ENCODE results near the gene TSGA10IP.

TSGA10IP gene

DNA sequence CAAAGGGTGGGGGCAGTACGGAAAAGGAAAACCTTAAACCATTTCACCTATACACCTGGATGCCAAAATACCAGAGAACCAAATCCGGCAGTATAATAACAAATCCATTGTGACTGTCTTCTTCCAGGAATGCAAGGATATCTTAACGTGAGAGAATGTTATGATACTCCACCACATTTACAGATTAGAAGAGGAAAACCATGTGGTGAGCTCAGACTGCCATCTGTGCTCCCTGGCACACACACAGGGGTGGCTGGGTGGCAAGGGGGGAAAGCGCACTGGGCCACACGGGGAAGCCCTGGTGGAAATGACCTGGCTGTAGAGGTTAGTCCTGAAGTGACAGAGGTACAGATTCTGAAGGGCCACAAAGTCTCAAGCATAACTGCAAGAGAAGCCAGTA lies 46.8 kb downstream of the TSGA10IP start:
- no peak overlapping the region for H3K27ac Mint-ChIP-seq (ENCODE audit: low read depth)
- H3K4me1 Mint-ChIP-seq: peaks cover 7% of the 10 kb centered on the region
- H3K27me3 Mint-ChIP-seq: no peaks in the 10 kb centered on the region
- ATAC-seq (replicated peaks; ENCODE audit: extremely low read depth, poor library complexity, severe bottlenecking) (no peak), DNase-seq (ENCODE audit: low spot score in 2 of 2) (no peak)
- no peak overlapping the region for H3K4me3 Mint-ChIP-seq
- H3K36me3 Mint-ChIP-seq (ENCODE audit: insufficient read depth): peaks cover 18% of the 10 kb centered on the region
- H3K9me3 Mint-ChIP-seq: no peaks in the 10 kb centered on the region

DNA sequence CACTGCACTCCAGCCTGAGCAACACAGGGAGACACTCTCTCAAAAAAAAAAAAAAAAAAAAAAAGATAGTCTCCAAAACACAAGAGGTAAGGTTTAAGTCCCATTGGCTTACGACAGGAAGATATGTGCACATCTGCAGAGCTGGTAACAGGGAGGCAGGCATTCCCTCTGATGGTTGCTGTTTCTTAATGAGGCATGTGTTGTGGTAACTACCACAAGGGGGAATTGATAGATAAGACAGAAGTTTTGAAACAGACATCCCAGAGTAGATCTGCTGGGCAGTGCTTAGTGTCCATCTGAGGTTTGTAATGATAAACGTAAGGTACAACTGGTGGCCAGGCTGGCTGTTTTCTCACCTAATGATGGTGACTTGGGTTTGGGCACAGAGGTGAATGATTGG lies 52.0 kb downstream of the TSGA10IP start:
- H3K4me3 Mint-ChIP-seq: no peak overlapping the region
- peaks cover 51% of the 10 kb centered on the region for H3K36me3 Mint-ChIP-seq (ENCODE audit: insufficient read depth)
- H3K27me3 Mint-ChIP-seq: no peaks in the 10 kb centered on the region
- no peak overlapping the region for H3K27ac Mint-ChIP-seq (ENCODE audit: low read depth)
- peaks cover 21% of the 10 kb centered on the region for H3K4me1 Mint-ChIP-seq
- DNase-seq (ENCODE audit: low spot score in 2 of 2) (no peak), ATAC-seq (replicated peaks; ENCODE audit: extremely low read depth, poor library complexity, severe bottlenecking) (no peak)
- no peaks in the 10 kb centered on the region for H3K9me3 Mint-ChIP-seq

DNA sequence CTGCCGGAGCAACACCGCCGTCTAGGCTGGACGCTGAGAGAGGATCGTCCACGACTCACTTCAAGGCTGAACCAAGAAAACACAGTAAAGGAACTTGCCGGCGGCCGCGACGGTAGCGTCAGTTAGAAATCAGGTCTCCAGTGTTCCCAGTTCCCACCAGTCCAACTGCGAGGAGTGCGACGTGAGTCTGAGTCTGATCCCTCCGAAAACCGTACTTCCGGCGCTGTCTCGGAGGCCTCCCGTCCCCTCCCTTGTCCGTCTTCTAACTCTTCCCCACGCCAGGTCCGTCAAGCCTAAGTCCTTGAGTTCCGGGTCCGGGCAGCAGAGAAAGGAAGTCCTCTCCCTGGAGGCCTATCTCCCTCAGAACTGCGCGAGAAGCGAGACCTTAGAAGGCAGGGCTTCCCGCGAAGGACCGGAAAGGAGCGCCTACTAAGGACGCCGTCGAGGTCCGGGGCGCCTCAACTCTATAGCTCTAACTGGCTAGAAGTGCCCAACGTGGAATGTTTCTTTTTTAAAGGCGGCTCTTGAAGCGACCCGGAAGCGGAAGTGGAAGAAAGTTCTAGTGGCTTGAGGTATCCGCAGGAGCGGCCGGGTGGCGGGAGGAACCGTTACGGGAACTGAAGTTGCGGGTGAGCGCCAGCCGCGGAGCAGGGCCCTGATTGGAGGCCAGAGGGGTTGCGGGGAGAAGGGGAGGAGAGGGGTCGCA lies 56.8 kb downstream of the TSGA10IP start, which contains the start of the genes BANF1 and EIF1AD:
Gene BANF1 (plus strand): TSS at position 562 of the 706 bp plus-strand sequence. CDS start 748 bp downstream, outside the sequence.
Gene EIF1AD (minus strand): TSS at position 216 of the 706 bp plus-strand sequence. CDS start 1,768 bp downstream, outside the sequence.
- peak; percentile 86 to 95 for DNase-seq (ENCODE audit: low spot score in 2 of 2)
- Mint-ChIP-seq H3K4me3 (peak within 1 kb of the TSS; percentile 98), H3K27ac (ENCODE audit: low read depth) (peak within 1 kb of the TSS; percentile 98), H3K4me1 (peaks cover 32% of the 10 kb centered on the region), H3K27me3 (no peaks in the 10 kb centered on the region), H3K9me3 (no peaks in the 10 kb centered on the region), H3K36me3 (ENCODE audit: insufficient read depth) (peaks cover 49% of the 10 kb centered on the region)
- peak; percentile 87 for ATAC-seq (replicated peaks; ENCODE audit: extremely low read depth, poor library complexity, severe bottlenecking)

DNA sequence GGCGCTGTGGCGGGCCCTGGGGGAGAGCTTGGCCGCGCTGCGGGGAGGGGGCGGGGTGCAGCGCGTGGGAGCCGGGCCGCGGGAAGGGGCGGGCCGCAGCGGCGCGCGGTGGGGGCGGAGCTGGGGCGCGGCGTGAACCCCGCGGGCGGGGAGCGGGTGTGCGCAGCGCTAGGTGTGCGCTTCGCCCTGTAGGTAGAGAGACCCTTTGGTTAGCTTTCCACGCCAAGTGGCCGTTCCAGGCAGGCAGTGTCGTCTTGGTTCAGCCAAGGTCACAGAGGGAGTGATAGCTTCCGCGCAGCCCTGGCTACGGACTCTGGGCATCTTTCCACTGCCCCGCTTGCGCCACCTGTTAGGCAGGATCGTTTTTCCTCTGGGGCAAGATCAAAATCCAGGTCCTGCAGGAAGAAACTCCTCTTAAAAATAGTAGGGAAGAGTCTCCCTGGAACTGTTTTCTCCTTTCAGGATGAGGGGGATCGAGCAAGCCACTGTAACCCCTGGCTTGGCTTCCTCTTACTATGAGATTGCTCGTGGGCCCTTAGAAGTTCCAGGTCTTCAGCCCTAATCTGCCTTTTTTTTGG lies 57.5 kb downstream of the TSGA10IP start:
- ATAC-seq (replicated peaks; ENCODE audit: extremely low read depth, poor library complexity, severe bottlenecking) (peak; percentile 65), DNase-seq (ENCODE audit: low spot score in 2 of 2) (no peak)
- H3K27me3 Mint-ChIP-seq: no peaks in the 10 kb centered on the region
- H3K4me3 Mint-ChIP-seq: peak overlapping the region; percentile 98
- peaks cover 43% of the 10 kb centered on the region for H3K36me3 Mint-ChIP-seq (ENCODE audit: insufficient read depth)
- peak overlapping the region; percentile 98 for H3K27ac Mint-ChIP-seq (ENCODE audit: low read depth)
- no peaks in the 10 kb centered on the region for H3K9me3 Mint-ChIP-seq
- H3K4me1 Mint-ChIP-seq: peaks cover 32% of the 10 kb centered on the region

DNA sequence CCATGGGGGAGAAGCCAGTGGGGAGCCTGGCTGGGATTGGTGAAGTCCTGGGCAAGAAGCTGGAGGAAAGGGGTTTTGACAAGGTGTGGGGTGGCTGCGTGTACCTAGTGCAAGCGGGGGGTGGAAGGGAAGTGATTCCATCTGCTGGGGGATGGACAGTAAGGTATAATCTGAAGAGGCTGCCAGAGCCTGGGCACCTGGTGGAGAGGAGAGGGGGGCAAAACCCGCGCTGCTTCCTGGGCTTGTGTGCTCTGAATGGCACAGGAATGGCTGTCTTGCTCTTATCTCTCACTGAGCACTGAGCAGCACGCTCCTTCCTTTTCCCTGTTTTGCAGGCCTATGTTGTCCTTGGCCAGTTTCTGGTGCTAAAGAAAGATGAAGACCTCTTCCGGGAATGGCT lies 58.0 kb downstream of the TSGA10IP start:
- Mint-ChIP-seq H3K36me3 (ENCODE audit: insufficient read depth) (peaks cover 41% of the 10 kb centered on the region), H3K27me3 (no peaks in the 10 kb centered on the region), H3K4me1 (peaks cover 32% of the 10 kb centered on the region), H3K27ac (ENCODE audit: low read depth) (peak overlapping the region; percentile 98), H3K9me3 (no peaks in the 10 kb centered on the region), H3K4me3 (peak overlapping the region; percentile 98)
- no peak for ATAC-seq (replicated peaks; ENCODE audit: extremely low read depth, poor library complexity, severe bottlenecking)
- no peak for DNase-seq (ENCODE audit: low spot score in 2 of 2)

DNA sequence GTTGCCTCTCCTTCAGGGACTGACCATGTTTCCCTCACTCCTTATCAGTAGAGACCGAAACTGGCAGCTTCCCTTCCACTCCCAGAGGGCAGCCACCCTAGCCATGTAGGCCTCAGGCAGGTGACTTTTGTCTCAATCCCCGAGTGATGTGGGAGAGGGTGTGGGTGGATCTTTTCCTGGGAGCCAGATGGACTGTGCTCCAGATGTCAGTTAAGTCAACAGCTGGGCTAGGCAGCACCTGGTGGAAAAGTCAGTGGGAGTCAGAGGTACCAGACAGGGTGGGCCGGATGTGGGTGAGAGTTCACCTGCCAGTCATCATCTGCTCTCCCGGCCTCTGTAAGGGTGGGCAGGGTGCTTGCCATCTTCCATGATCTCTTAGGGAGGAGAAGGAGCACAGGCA lies 58.9 kb downstream of the TSGA10IP start:
- H3K9me3 Mint-ChIP-seq: no peaks in the 10 kb centered on the region
- ATAC-seq (replicated peaks; ENCODE audit: extremely low read depth, poor library complexity, severe bottlenecking) (no peak), DNase-seq (ENCODE audit: low spot score in 2 of 2) (no peak)
- peaks cover 32% of the 10 kb centered on the region for H3K36me3 Mint-ChIP-seq (ENCODE audit: insufficient read depth)
- H3K27ac Mint-ChIP-seq (ENCODE audit: low read depth): no peak overlapping the region
- no peaks in the 10 kb centered on the region for H3K27me3 Mint-ChIP-seq
- no peak overlapping the region for H3K4me3 Mint-ChIP-seq
- H3K4me1 Mint-ChIP-seq: peaks cover 32% of the 10 kb centered on the region

DNA sequence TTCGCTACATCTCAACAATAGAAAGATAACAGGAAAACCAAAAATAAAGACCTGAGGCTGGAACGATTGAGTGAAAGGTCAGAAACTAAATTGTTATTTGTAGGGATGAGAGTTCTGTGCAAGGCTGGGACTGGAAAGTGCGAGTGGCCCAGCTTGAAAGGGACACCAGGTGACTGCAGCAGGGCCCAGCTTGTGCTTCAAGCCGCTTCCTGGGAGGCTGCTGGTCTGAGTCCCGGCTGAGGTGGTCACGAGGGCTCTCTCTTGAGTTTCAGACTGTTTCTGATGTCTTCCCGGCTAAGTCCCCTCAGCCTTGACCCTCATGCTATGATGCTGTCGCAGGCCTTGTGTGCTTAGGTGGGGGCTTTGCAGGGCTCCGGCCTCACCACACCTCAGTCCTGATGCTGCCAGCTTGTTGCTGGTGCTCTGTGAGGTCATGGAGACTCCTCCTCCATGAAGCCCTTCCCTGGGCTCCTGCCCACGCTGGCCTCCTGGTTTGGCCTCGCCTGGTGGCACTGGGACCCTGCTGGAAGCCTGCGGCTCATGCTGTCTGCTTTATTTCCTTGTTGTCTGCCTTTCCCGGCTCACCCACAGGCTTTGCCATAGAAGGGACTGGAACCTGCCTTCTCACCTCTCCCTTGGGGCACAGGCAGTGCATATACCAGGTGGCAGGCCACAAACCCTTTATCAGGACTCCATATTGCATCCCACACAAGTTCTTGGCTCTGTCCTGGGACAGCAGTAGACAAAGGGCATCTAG lies 61.0 kb downstream of the TSGA10IP start:
- Mint-ChIP-seq H3K27me3 (no peaks in the 10 kb centered on the region), H3K9me3 (no peaks in the 10 kb centered on the region), H3K36me3 (ENCODE audit: insufficient read depth) (peaks cover 24% of the 10 kb centered on the region), H3K4me3 (no peak overlapping the region), H3K4me1 (peaks cover 21% of the 10 kb centered on the region), H3K27ac (ENCODE audit: low read depth) (no peak overlapping the region)
- DNase-seq (ENCODE audit: low spot score in 2 of 2) (no peak), ATAC-seq (replicated peaks; ENCODE audit: extremely low read depth, poor library complexity, severe bottlenecking) (no peak)

DNA sequence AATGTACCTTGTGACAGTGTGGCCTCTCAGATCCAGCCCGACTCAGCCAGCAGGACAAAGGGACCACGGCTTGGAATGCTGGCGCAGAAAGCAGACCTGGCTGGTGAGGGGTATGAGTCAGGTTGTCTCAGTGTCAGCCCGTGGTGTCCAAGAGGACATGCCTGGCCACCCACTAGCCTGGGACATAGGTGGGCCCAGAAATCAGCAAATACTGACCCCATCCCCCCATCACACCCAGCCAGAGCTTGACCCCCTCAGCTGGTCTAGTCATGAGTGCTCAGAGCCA lies 61.6 kb downstream of the TSGA10IP start:
- Mint-ChIP-seq H3K27me3 (no peaks in the 10 kb centered on the region), H3K4me1 (peaks cover 16% of the 10 kb centered on the region), H3K36me3 (ENCODE audit: insufficient read depth) (peaks cover 19% of the 10 kb centered on the region), H3K4me3 (no peak overlapping the region), H3K9me3 (no peaks in the 10 kb centered on the region), H3K27ac (ENCODE audit: low read depth) (no peak overlapping the region)
- DNase-seq (ENCODE audit: low spot score in 2 of 2): no peak
- no peak for ATAC-seq (replicated peaks; ENCODE audit: extremely low read depth, poor library complexity, severe bottlenecking)

DNA sequence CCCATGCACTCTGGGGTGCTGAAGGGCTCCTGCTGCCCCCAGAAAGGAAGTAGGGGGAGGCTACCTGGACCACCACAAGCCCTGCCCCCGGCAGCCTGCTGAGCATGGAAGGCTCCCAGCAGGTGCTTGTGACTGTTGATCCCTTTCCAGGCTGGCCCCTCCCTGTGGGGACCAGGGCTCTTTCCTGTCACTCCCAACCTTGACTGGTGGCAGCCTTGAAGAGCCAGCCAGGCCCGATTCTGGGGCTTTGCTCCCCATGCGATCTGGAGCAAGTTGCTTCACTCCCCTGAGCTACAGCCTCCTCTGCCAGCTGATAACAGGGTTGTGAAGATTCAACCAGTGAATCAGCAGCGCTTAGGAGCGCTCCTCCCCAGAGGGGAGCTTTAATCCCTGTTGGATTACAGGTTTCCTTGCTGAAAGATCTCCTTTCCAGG lies 61.9 kb downstream of the TSGA10IP start:
- Mint-ChIP-seq H3K27ac (ENCODE audit: low read depth) (no peak overlapping the region), H3K4me1 (peaks cover 12% of the 10 kb centered on the region), H3K27me3 (no peaks in the 10 kb centered on the region), H3K9me3 (no peaks in the 10 kb centered on the region), H3K36me3 (ENCODE audit: insufficient read depth) (peaks cover 15% of the 10 kb centered on the region), H3K4me3 (no peak overlapping the region)
- ATAC-seq (replicated peaks; ENCODE audit: extremely low read depth, poor library complexity, severe bottlenecking): no peak
- no peak for DNase-seq (ENCODE audit: low spot score in 2 of 2)

DNA sequence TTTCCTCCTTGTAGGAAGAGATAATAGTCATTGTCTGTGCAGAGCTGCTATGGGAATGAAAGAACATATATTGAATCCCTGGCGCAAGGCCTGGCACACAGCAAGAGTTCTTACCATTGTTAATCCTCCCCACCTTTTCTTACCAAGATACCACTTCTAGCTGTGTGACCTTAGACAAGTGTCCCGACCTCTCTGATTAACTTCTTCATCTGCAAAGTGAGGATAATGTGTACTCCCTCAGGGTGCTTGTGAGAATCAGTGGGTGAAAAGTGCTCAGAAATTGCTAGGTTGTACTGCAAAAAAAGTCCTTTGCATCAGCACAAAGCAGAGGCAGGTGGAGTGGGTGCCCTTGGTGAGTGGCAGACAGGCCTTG lies 62.8 kb downstream of the TSGA10IP start:
- no peaks in the 10 kb centered on the region for H3K9me3 Mint-ChIP-seq
- H3K27ac Mint-ChIP-seq (ENCODE audit: low read depth): no peak overlapping the region
- H3K4me3 Mint-ChIP-seq: no peak overlapping the region
- peaks cover 9% of the 10 kb centered on the region for H3K36me3 Mint-ChIP-seq (ENCODE audit: insufficient read depth)
- H3K4me1 Mint-ChIP-seq: peaks cover 5% of the 10 kb centered on the region
- DNase-seq (ENCODE audit: low spot score in 2 of 2) (no peak), ATAC-seq (replicated peaks; ENCODE audit: extremely low read depth, poor library complexity, severe bottlenecking) (no peak)
- no peaks in the 10 kb centered on the region for H3K27me3 Mint-ChIP-seq

DNA sequence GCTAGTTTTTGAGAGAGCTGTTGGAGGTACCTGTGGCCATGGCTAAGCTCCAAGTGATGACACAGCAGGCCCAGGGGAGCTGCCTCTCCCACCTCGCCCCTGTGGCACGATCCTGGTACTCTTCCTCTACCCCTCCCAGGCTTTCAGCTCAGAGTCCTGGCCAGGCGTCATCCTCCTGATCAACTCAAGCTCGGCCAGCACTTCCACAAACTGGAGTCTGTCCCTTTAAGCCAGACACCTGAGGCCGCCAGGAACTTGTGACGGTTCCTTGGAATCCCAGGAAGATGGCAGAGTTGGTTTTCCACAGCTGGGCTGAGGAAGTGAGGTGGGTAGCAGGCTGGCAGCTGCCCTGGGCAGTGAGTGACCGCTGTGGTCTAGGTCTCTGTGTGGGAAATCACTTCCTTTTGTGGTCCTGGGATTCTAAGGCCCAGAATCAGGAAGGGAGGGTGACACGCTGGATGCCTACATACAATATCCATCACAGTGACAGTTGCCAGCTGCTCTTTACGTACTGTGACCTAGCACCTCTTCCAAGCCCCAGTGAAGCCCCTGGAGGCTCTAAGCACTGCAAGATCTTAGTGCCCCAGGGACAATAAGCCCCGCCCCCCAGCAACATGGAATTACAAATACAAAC lies 63.3 kb downstream of the TSGA10IP start:
- DNase-seq (ENCODE audit: low spot score in 2 of 2) (no peak), ATAC-seq (replicated peaks; ENCODE audit: extremely low read depth, poor library complexity, severe bottlenecking) (no peak)
- Mint-ChIP-seq H3K36me3 (ENCODE audit: insufficient read depth) (peaks cover 8% of the 10 kb centered on the region), H3K27me3 (no peaks in the 10 kb centered on the region), H3K4me1 (no peaks in the 10 kb centered on the region), H3K9me3 (no peaks in the 10 kb centered on the region), H3K4me3 (no peak overlapping the region), H3K27ac (ENCODE audit: low read depth) (no peak overlapping the region)
